Caco-2 (cell line): Measurements from ENCODE around the gene TINAGL1. TPM values are rescaled to one million over a fixed set of nuclear protein-coding genes. Genes with fewer than 3 reads are reported as not detected.
A peak's percentile ranks its signal among the peaks of the same experiment; 100 is the strongest.

Experiments
- BruUV-seq: library from RNA; stranded (reverse); fragments of 400-500 nt; replicated peaks from 2 replicates; lab custom pipeline; 2021; lab: Mats Ljungman, UMichigan
- CTCF ChIA-PET: fragments of 300-600 bp; sonication (Branson Sonifier 250); formaldehyde crosslinking; loops from one replicate; lab custom pipeline; 2022; ENCODE audit warnings: antibody characterized with exemption; lab: Charles Lee
- POLR2A ChIA-PET: fragments of 300-600 bp; sonication (Branson Sonifier 250); formaldehyde crosslinking; loops from one replicate; lab custom pipeline; 2022; ENCODE audit warnings: antibody characterized with exemption; lab: Charles Lee
- DNase-seq, 2 experiments: peaks; one replicate each; pipeline versions ENCODE4 v3.0.0 to v3.0.0-alpha.2; 2020 to 2022
- H3K27me3 ChIP-seq: replicated peaks from 2 replicates; pipeline ENCODE4 v1.6.0; 2011; ENCODE audit warnings: low read length; ENCODE audit not compliant: control insufficient read depth, insufficient read depth
- H3K36me3 ChIP-seq: 2 replicates; pipeline ENCODE4 v1.5.1; 2011; ENCODE audit warnings: low read length; ENCODE audit not compliant: control insufficient read depth, insufficient read depth
- H3K4me1 ChIP-seq: fragments of 250-450 bp; sonication (Bioruptor Pico); 2 replicates; pipeline ENCODE4 v1.5.1; 2020; ENCODE audit warnings: mild to moderate bottlenecking
- H3K4me3 ChIP-seq: 2 replicates; pipeline ENCODE4 v1.5.1; 2011; ENCODE audit warnings: low read depth, mild to moderate bottlenecking, control low read depth, low read length
- H3K9me3 ChIP-seq: fragments of 250-450 bp; sonication (Bioruptor Pico); 2 replicates; pipeline ENCODE4 v1.5.1; 2020; ENCODE audit warnings: mild to moderate bottlenecking, moderate library complexity
- H3K27ac Mint-ChIP-seq: one replicate; pipeline ENCODE4 v1.8.0; 2022; ENCODE audit warnings: mixed read lengths; ENCODE audit not compliant: unreplicated experiment
- H3K27me3 Mint-ChIP-seq: one replicate; pipeline ENCODE4 v1.8.0; 2022; ENCODE audit warnings: mixed read lengths; ENCODE audit not compliant: insufficient read depth, unreplicated experiment
- H3K36me3 Mint-ChIP-seq: one replicate; pipeline ENCODE4 v1.8.0; 2022; ENCODE audit warnings: mild to moderate bottlenecking, mixed read lengths; ENCODE audit not compliant: insufficient read depth, unreplicated experiment
- H3K4me1 Mint-ChIP-seq: one replicate; pipeline ENCODE4 v1.8.0; 2022; ENCODE audit warnings: low read depth, mixed read lengths; ENCODE audit not compliant: unreplicated experiment
- H3K4me3 Mint-ChIP-seq: one replicate; pipeline ENCODE4 v1.8.0; 2022; ENCODE audit warnings: mild to moderate bottlenecking, moderate library complexity, mixed read lengths; ENCODE audit not compliant: unreplicated experiment
- H3K9me3 Mint-ChIP-seq: one replicate; pipeline ENCODE4 v1.8.0; 2022; ENCODE audit warnings: mixed read lengths; ENCODE audit not compliant: unreplicated experiment
- CTCF ChIP-seq, 2 experiments: fragments of 200-600 bp in 1 of 2; IDR thresholded peaks; 1 replicate in 1 of 2; 2 replicates in 1 of 2; pipeline versions ENCODE4 v1.5.1 to v1.8.0; 2011 to 2022; ENCODE audit warnings: antibody characterized with exemption in 1 of 2, control low read depth in 1 of 2, inconsistent platforms in 1 of 2, low read depth in 1 of 2, low read length in 1 of 2, mild to moderate bottlenecking in 1 of 2, moderate library complexity in 1 of 2; ENCODE audit not compliant: insufficient read depth in 1 of 2, severe bottlenecking in 1 of 2, unreplicated experiment in 1 of 2
- intact Hi-C: fragments of 100-400 bp; cut with micrococcal nuclease; formaldehyde crosslinking; loops from one replicate; pipeline ENCODE4 v1.10.0; 2022; ENCODE audit not compliant: unreplicated experiment
- total RNA-seq: library from RNA; stranded (reverse); gene quantifications from 2 replicates; pipeline ENCODE4 v1.2.3, GENCODE V29; 2022

The TINAGL1 gene
- total RNA-seq, 1 experiment from 2014 or later, result 101 TPM

- intact Hi-C loops, result no loop called here
- POLR2A ChIA-PET, result no interaction called here
- no TSS peak for BruUV-seq
- no peak for TF ChIP-seq CTCF (IDR thresholded peaks at IDR 0.05; ENCODE audit: insufficient read depth in 1 of 2, low read depth in 1 of 2, low read length in 1 of 2, severe bottlenecking in 1 of 2, unreplicated experiment in 1 of 2)
- no peak overlapping the region for H3K4me3 ChIP-seq
- H3K27me3 ChIP-seq, result no peaks in the 10 kb centered on the region
- H3K27ac Mint-ChIP-seq, result peak overlapping the region; percentile 11
- H3K9me3 ChIP-seq, result no peaks in the 10 kb centered on the region
- CTCF ChIA-PET, result interaction anchor here (0.7 kb wide), 1 partner anchor 28 kb away, joined by 3 read pairs; no protein-coding TSS in a partner anchor
- no peak overlapping the region for H3K4me3 Mint-ChIP-seq
- H3K36me3 Mint-ChIP-seq, result peaks cover 50% of the 10 kb centered on the region
- no peaks in the 10 kb centered on the region for H3K9me3 Mint-ChIP-seq
- no peak for DNase-seq
- H3K27me3 Mint-ChIP-seq, result no peaks in the 10 kb centered on the region
- peaks cover 23% of the 10 kb centered on the region for H3K4me1 ChIP-seq
- H3K36me3 ChIP-seq, result no peaks in the 10 kb centered on the region
- H3K4me1 Mint-ChIP-seq, result peaks cover 27% of the 10 kb centered on the region
Observed at GRCh38 chr1:31580513-31580870, 4.2 kb downstream of the TINAGL1 start.

GRCh38 chr1:31580891-31581603 lies 4.7 kb downstream of the TINAGL1 start:
- no peak for DNase-seq
- intact Hi-C loops, result no loop called here
- Mint-ChIP-seq H3K27ac (peak overlapping the region; percentile 11), H3K36me3 (peaks cover 49% of the 10 kb centered on the region), H3K9me3 (no peaks in the 10 kb centered on the region), H3K27me3 (no peaks in the 10 kb centered on the region), H3K4me3 (no peak overlapping the region), H3K4me1 (peaks cover 27% of the 10 kb centered on the region)
- Histone ChIP-seq H3K4me1 (peaks cover 20% of the 10 kb centered on the region), H3K27me3 (no peaks in the 10 kb centered on the region), H3K9me3 (no peaks in the 10 kb centered on the region), H3K36me3 (no peaks in the 10 kb centered on the region), H3K4me3 (no peak overlapping the region)
- ChIA-PET POLR2A (no interaction called here), CTCF (interaction anchor here (0.7 kb wide), 1 partner anchor 27 kb away, joined by 3 read pairs; no protein-coding TSS in a partner anchor)
- no peak for TF ChIP-seq CTCF (IDR thresholded peaks at IDR 0.05; ENCODE audit: insufficient read depth in 1 of 2, low read depth in 1 of 2, low read length in 1 of 2, severe bottlenecking in 1 of 2, unreplicated experiment in 1 of 2)
- BruUV-seq, result no TSS peak

- no peaks in the 10 kb centered on the region for H3K9me3 Mint-ChIP-seq
- peaks cover 48% of the 10 kb centered on the region for H3K36me3 Mint-ChIP-seq
- intact Hi-C loops, result no loop called here
- no peaks in the 10 kb centered on the region for H3K9me3 ChIP-seq
- H3K27me3 ChIP-seq, result no peaks in the 10 kb centered on the region
- H3K27me3 Mint-ChIP-seq, result no peaks in the 10 kb centered on the region
- no peaks in the 10 kb centered on the region for H3K36me3 ChIP-seq
- ChIA-PET POLR2A (no interaction called here), CTCF (no interaction called here)
- peaks cover 27% of the 10 kb centered on the region for H3K4me1 Mint-ChIP-seq
- no TSS peak for BruUV-seq
- peak in 1 of 2 experiments; percentile 53 for DNase-seq
- no peak overlapping the region for H3K4me3 Mint-ChIP-seq
- H3K4me3 ChIP-seq, result no peak overlapping the region
- no peak for TF ChIP-seq CTCF (IDR thresholded peaks at IDR 0.05; ENCODE audit: insufficient read depth in 1 of 2, low read depth in 1 of 2, low read length in 1 of 2, severe bottlenecking in 1 of 2, unreplicated experiment in 1 of 2)
- peak overlapping the region; percentile 84 for H3K27ac Mint-ChIP-seq
- peaks cover 20% of the 10 kb centered on the region for H3K4me1 ChIP-seq
Observed at GRCh38 chr1:31581821-31582810, 5.8 kb downstream of the TINAGL1 start.
